ENCODE data around the gene NUP37.

- TF ChIP-seq ZNF274 (IDR thresholded peaks at IDR 0.05; ENCODE audit: low read depth, low read length), result no peak
- no peak for TF ChIP-seq YY1 (IDR thresholded peaks at IDR 0.05; ENCODE audit: insufficient read depth, insufficient read length)
Observed at GRCh38 chr12:102118874-102119273, 1.0 kb downstream of the NUP37 start.

Data from NT2/D1 (cell line).